ENCODE data around the gene ELK4. TPM values are rescaled to one million over a fixed set of nuclear protein-coding genes. Genes with fewer than 3 reads are reported as not detected.
A peak's percentile ranks its signal among the peaks of the same experiment; 100 is the strongest.

ELK4 gene
- total and polyA plus RNA-seq, 2 of the 8 experiments (the other 6 are each of a cell fraction or from before 2014, with no cell fraction given) = 2.9 to 26.3 TPM

- peak; percentile 31 to 64 for DNase-seq (ENCODE audit: low read depth in 1 of 2, low spot score in 2 of 2)
- Histone ChIP-seq H4K5ac (ENCODE audit: insufficient read length, low read depth, low read length) (no peak overlapping the region), H3K9me3 (ENCODE audit: insufficient read depth in 2 of 2, low read depth in 1 of 2, low read length in 1 of 2) (no peaks in the 10 kb centered on the region), H2BK5ac (ENCODE audit: low read depth, low read length) (no peak overlapping the region), H3K14ac (ENCODE audit: insufficient read length) (no peak overlapping the region), H2AK5ac (ENCODE audit: low read depth, low read length) (no peak overlapping the region), H3K23me2 (ENCODE audit: low read depth, low read length) (peaks cover 1% of the 10 kb centered on the region; the same call in 1 of the 2 replicates), H3K79me2 (ENCODE audit: control insufficient read depth in 1 of 2, insufficient read depth in 2 of 2, low read length in 2 of 2) (no peaks in the 10 kb centered on the region), H4K91ac (replicated peaks; ENCODE audit: insufficient read length, low read length) (no peak overlapping the region), H2BK120ac (replicated peaks; ENCODE audit: low read depth, low read length) (no peak overlapping the region), H2BK15ac (ENCODE audit: low read length) (no peak overlapping the region), H3K18ac (ENCODE audit: extremely low read depth, low read length) (no peak overlapping the region), H2BK12ac (ENCODE audit: low read depth, low read length) (no peak overlapping the region), H3K56ac (replicated peaks; ENCODE audit: insufficient read length, low read depth, low read length) (no peak overlapping the region), H3K27me3 (replicated peaks in 1 of 4; ENCODE audit: control insufficient read depth in 3 of 4, extremely low read depth in 1 of 4, insufficient read depth in 3 of 4, low read length in 3 of 4) (0 out of 7 replicates have a peak, but pooled peaks cover 0 to 2% (median 0%) of the 10 kb centered on the region in 4 experiments), H3K79me1 (ENCODE audit: low read depth, low read length) (no peaks in the 10 kb centered on the region), H4K20me1 (replicated peaks in 1 of 2; ENCODE audit: control insufficient read depth in 1 of 2, insufficient read depth in 2 of 2, low read length in 2 of 2) (no peaks in the 10 kb centered on the region), H3K4me1 (replicated peaks in 1 of 4; ENCODE audit: control insufficient read depth in 3 of 4, insufficient read depth in 4 of 4, low read length in 3 of 4) (peaks cover 0 to 7% (median 4%) of the 10 kb centered on the region in 4 experiments; a peak in 5 of 7 replicates), H3K9ac (replicated peaks in 1 of 4; ENCODE audit: extremely low read depth in 1 of 4, low read depth in 3 of 4, low read length in 3 of 4) (no peak overlapping the region), H4K8ac (ENCODE audit: extremely low read depth, insufficient read depth, low read length) (no peak overlapping the region), H3K4me3 (ENCODE audit: extremely low read depth in 1 of 4, insufficient read depth in 2 of 4, low read depth in 3 of 4, low read length in 4 of 4) (no peak overlapping the region), H3K4ac (replicated peaks; ENCODE audit: insufficient read length, low read depth, low read length) (no peak overlapping the region), H3K36me3 (ENCODE audit: control insufficient read depth in 2 of 4, insufficient read depth in 4 of 4, low read length in 3 of 4) (no peaks in the 10 kb centered on the region), H2AFZ (ENCODE audit: low read length) (no peak overlapping the region; the same call in 1 of the 2 replicates), H2BK20ac (ENCODE audit: low read length) (no peak overlapping the region), H3K4me2 (ENCODE audit: insufficient read depth in 1 of 2, low read depth in 2 of 2, low read length in 2 of 2) (no peak overlapping the region), H3K27ac (ENCODE audit: low read depth, low read length) (no peak overlapping the region), H3K23ac (ENCODE audit: insufficient read length) (no peak overlapping the region)
- ChIA-PET POLR2A (ENCODE audit: partially characterized antibody) (interaction anchor here (0.6 to 1.8 kb wide), 10 partner anchors 10 to 109 kb away, joined by 3 to 18 read pairs (median 4); partner anchors contain the start of gene ELK4), CTCF (ENCODE audit: partially characterized antibody) (interaction anchor here (0.6 to 15.6 kb wide), 41 partner anchors 10 to 389 kb away, joined by 3 to 322 read pairs (median 5); partner anchors contain the start of genes ELK4 and SLC45A3)
- 69% methylated on average over 6 of the region's 6 CpGs; no CpG with 5 or more reads in 1 of the 2 experiments for WGBS, 2 experiments (ENCODE audit: extremely low coverage in 1 of 2, insufficient coverage in 1 of 2, insufficient read length in 1 of 2, insufficient replicate concordance in 2 of 2, low coverage in 1 of 2, low lambda C conversion rate in 2 of 2, missing lambda C conversion rate in 1 of 2)
- FAIRE-seq = no peak
- TF ChIP-seq PHF8 (conservative IDR thresholded peaks at IDR 0.05; ENCODE audit: low read depth, low read length) (no peak), SAP30 (IDR thresholded peaks at IDR 0.05; ENCODE audit: insufficient read depth, insufficient replicate concordance, low read length) (no peak), TAF7 (optimal IDR thresholded peaks at IDR 0.05; ENCODE audit: borderline replicate concordance, low read depth, low read length) (no peak), YY1 (IDR thresholded peaks at IDR 0.05; ENCODE audit: low read depth, low read length) (no peak), SP4 (IDR thresholded peaks at IDR 0.05; ENCODE audit: low read length) (no peak), SIX5 (IDR thresholded peaks at IDR 0.05; ENCODE audit: low read depth, low read length) (no peak), RFX5 (IDR thresholded peaks at IDR 0.05; ENCODE audit: borderline replicate concordance, low read depth, low read length) (no peak), HDAC2 (IDR thresholded peaks at IDR 0.05; ENCODE audit: borderline replicate concordance in 1 of 2, low read depth in 2 of 2, low read length in 2 of 2) (no peak), ATF2 (IDR thresholded peaks at IDR 0.05; ENCODE audit: low read length) (no peak), POLR2AphosphoS5 (IDR thresholded peaks at IDR 0.05; ENCODE audit: low read depth, low read length) (no peak)
Observed at GRCh38 chr1:205588636-205589035, 43.2 kb downstream of the ELK4 start.
